Neuronal stem cell (in vitro differentiated cells): Measurements from ENCODE around the gene STK10.
A peak's percentile ranks its signal among the peaks of the same experiment; 100 is the strongest.

Experiments
- DNase-seq: peaks from one replicate; pipeline ENCODE4 v3.0.0-alpha.2; 2013; ENCODE audit warnings: low spot score
- H2AFZ ChIP-seq: one replicate; pipeline ENCODE4 v1.6.1; 2013; ENCODE audit warnings: mild to moderate bottlenecking, low read length, inconsistent platforms
- H2AK5ac ChIP-seq: 2 replicates; pipeline ENCODE4 v1.6.1; 2013; ENCODE audit warnings: low read depth, mild to moderate bottlenecking, inconsistent platforms, low read length, moderate library complexity, mixed read lengths
- H2BK120ac ChIP-seq: 2 replicates; pipeline ENCODE4 v1.6.1; 2013; ENCODE audit warnings: low read depth, mild to moderate bottlenecking, inconsistent platforms, low read length, moderate library complexity, mixed read lengths
- H2BK12ac ChIP-seq: one replicate; pipeline ENCODE4 v1.6.1; 2013; ENCODE audit warnings: low read length, inconsistent platforms
- H2BK15ac ChIP-seq: 2 replicates; pipeline ENCODE4 v1.6.1; 2013; ENCODE audit warnings: mild to moderate bottlenecking, low read length, inconsistent platforms, mixed read lengths
- H2BK5ac ChIP-seq: one replicate; pipeline ENCODE4 v1.6.1; 2013; ENCODE audit warnings: inconsistent platforms, mild to moderate bottlenecking, low read length, moderate library complexity
- H3K14ac ChIP-seq: one replicate; pipeline ENCODE4 v1.6.1; 2013; ENCODE audit warnings: low read length, inconsistent platforms
- H3K18ac ChIP-seq: 2 replicates; pipeline ENCODE4 v1.6.1; 2013; ENCODE audit warnings: low read length, inconsistent platforms
- H3K23ac ChIP-seq: 2 replicates; pipeline ENCODE4 v1.6.1; 2013; ENCODE audit warnings: low read depth, mild to moderate bottlenecking, mixed read lengths, low read length, inconsistent platforms; ENCODE audit not compliant: poor library complexity
- H3K27ac ChIP-seq: replicated peaks from 3 replicates; pipeline ENCODE4 v1.5.1; 2013; ENCODE audit warnings: low read length, inconsistent platforms
- H3K27me3 ChIP-seq, 3 experiments: 2 replicates each; pipeline ENCODE4 v1.6.1; 2013; ENCODE audit warnings: low read length in 3 of 3, mild to moderate bottlenecking in 2 of 3, inconsistent platforms in 1 of 3, low read depth in 1 of 3, mixed read lengths in 1 of 3, moderate library complexity in 1 of 3; ENCODE audit not compliant: control insufficient read depth in 3 of 3, insufficient read depth in 3 of 3
- H3K36me3 ChIP-seq, 2 donors: replicated peaks in 1 of 2; 2 replicates each; pipeline ENCODE4 v1.6.1; 2013; ENCODE audit warnings: low read length in 2 of 2; ENCODE audit not compliant: control insufficient read depth in 2 of 2, insufficient read depth in 2 of 2
- H3K4ac ChIP-seq: 2 replicates; pipeline ENCODE4 v1.6.1; 2013; ENCODE audit warnings: inconsistent platforms, mild to moderate bottlenecking, low read length, moderate library complexity
- H3K4me1 ChIP-seq, 2 donors: 1 replicate in 1 of 2; 2 replicates in 1 of 2; pipeline ENCODE4 v1.6.1; 2013; ENCODE audit warnings: low read length in 2 of 2, low read depth in 1 of 2; ENCODE audit not compliant: control insufficient read depth in 2 of 2, insufficient read depth in 1 of 2
- H3K4me2 ChIP-seq: one replicate; pipeline ENCODE4 v1.6.1; 2013; ENCODE audit warnings: mild to moderate bottlenecking, low read length, inconsistent platforms; ENCODE audit not compliant: insufficient read depth, poor library complexity, severe bottlenecking
- H3K4me3 ChIP-seq, 2 donors: 2 replicates each; pipeline ENCODE4 v1.5.1; 2013; ENCODE audit warnings: low read length in 2 of 2, mild to moderate bottlenecking in 2 of 2, inconsistent platforms in 1 of 2, moderate library complexity in 1 of 2
- H3K79me1 ChIP-seq: one replicate; pipeline ENCODE4 v1.6.1; 2013; ENCODE audit warnings: low read depth, mild to moderate bottlenecking, inconsistent platforms, low read length, moderate library complexity
- H3K9ac ChIP-seq: one replicate; pipeline ENCODE4 v1.6.1; 2013; ENCODE audit warnings: mild to moderate bottlenecking, low read depth, low read length, inconsistent platforms; ENCODE audit not compliant: poor library complexity
- H3K9me3 ChIP-seq, 2 donors: replicated peaks in 1 of 2; 2 replicates each; pipeline versions ENCODE3 to v1.6.1; 2013; ENCODE audit warnings: low read length in 2 of 2, mild to moderate bottlenecking in 2 of 2, inconsistent platforms in 1 of 2, low read depth in 1 of 2, mixed read lengths in 1 of 2, moderate library complexity in 1 of 2; ENCODE audit not compliant: control insufficient read depth in 2 of 2, insufficient read depth in 1 of 2
- H4K8ac ChIP-seq: one replicate; pipeline ENCODE4 v1.6.1; 2013; ENCODE audit warnings: low read depth, mild to moderate bottlenecking, inconsistent platforms, low read length, moderate library complexity
- H4K91ac ChIP-seq: one replicate; pipeline ENCODE4 v1.6.1; 2013; ENCODE audit warnings: low read length, low read depth, mild to moderate bottlenecking, inconsistent platforms; ENCODE audit not compliant: poor library complexity
- WGBS, 2 donors: extraction: QIAGEN DNeasy Blood & Tissue Kit; methylation state at CpG; one replicate each; pipeline ENCODE4 v1.1.7; 2013; ENCODE audit warnings: missing lambda C conversion rate in 2 of 2, mixed read lengths in 1 of 2; ENCODE audit not compliant: insufficient read length in 2 of 2, insufficient replicate concordance in 1 of 2; ENCODE audit errors: extremely low coverage in 2 of 2; 5-methylcytosine and 5-hydroxymethylcytosine counted together

Gene STK10

GRCh38 chr5:172097356-172097755, 90.7 kb downstream of the STK10 start:
- Histone ChIP-seq H3K9ac (no peak overlapping the region), H3K4me3 (no peak overlapping the region), H2BK12ac (no peak overlapping the region), H3K4me2 (no peak overlapping the region), H2BK120ac (no peak overlapping the region), H3K23ac (no peak overlapping the region), H3K14ac (no peak overlapping the region), H3K27me3 (no peaks in the 10 kb centered on the region), H2BK15ac (no peak overlapping the region), H3K9me3 (no peaks in the 10 kb centered on the region), H3K79me1 (no peaks in the 10 kb centered on the region), H4K91ac (no peak overlapping the region), H3K18ac (peak overlapping the region; percentile 28), H2BK5ac (no peak overlapping the region), H2AK5ac (no peak overlapping the region), H3K27ac (no peak overlapping the region), H3K4ac (no peak overlapping the region), H2AFZ (no peak overlapping the region), H4K8ac (no peak overlapping the region), H3K4me1 (peaks cover 4% of the 10 kb centered on the region in 2 donors), H3K36me3 (peaks cover 0 to 2% of the 10 kb centered on the region in 2 donors)
- DNase-seq: no peak
- no CpG with 5 or more reads among the region's 14 CpGs for WGBS, 2 donors

GRCh38 chr5:172096207-172096940, 91.7 kb downstream of the STK10 start:
- no peak overlapping the region for H3K9ac ChIP-seq
- H3K4me2 ChIP-seq: no peak overlapping the region
- no CpG with 5 or more reads among the region's 21 CpGs for WGBS, 2 donors
- H3K23ac ChIP-seq: no peak overlapping the region
- H3K4ac ChIP-seq: no peak overlapping the region
- H3K27me3 ChIP-seq: no peaks in the 10 kb centered on the region
- no peaks in the 10 kb centered on the region for H3K36me3 ChIP-seq
- no peak overlapping the region for H2BK5ac ChIP-seq
- no peak overlapping the region for H4K8ac ChIP-seq
- H3K14ac ChIP-seq: no peak overlapping the region
- no peak for DNase-seq
- H2AFZ ChIP-seq: no peak overlapping the region
- no peak overlapping the region for H2BK15ac ChIP-seq
- no peaks in the 10 kb centered on the region for H3K4me1 ChIP-seq
- no peak overlapping the region for H2BK120ac ChIP-seq
- peak overlapping the region; percentile 10 for H2AK5ac ChIP-seq
- H3K79me1 ChIP-seq: no peaks in the 10 kb centered on the region
- H3K18ac ChIP-seq: no peak overlapping the region
- no peaks in the 10 kb centered on the region for H3K9me3 ChIP-seq
- no peak overlapping the region for H2BK12ac ChIP-seq
- no peak overlapping the region for H3K27ac ChIP-seq
- H3K4me3 ChIP-seq: peak overlapping the region in 1 of 2 donors; percentile 15
- H4K91ac ChIP-seq: no peak overlapping the region

GRCh38 chr5:172095368-172096206, 92.4 kb downstream of the STK10 start:
- H3K9me3 ChIP-seq: no peaks in the 10 kb centered on the region
- H3K23ac ChIP-seq: peak overlapping the region; percentile 27
- H2BK15ac ChIP-seq: no peak overlapping the region
- H2BK5ac ChIP-seq: no peak overlapping the region
- H3K4me2 ChIP-seq: no peak overlapping the region
- H4K91ac ChIP-seq: no peak overlapping the region
- no CpG with 5 or more reads among the region's 11 CpGs for WGBS, 2 donors
- no peaks in the 10 kb centered on the region for H3K36me3 ChIP-seq
- H2BK120ac ChIP-seq: no peak overlapping the region
- no peak overlapping the region for H2BK12ac ChIP-seq
- no peak overlapping the region for H4K8ac ChIP-seq
- no peak overlapping the region for H2AFZ ChIP-seq
- H2AK5ac ChIP-seq: peak overlapping the region; percentile 42
- no peak overlapping the region for H3K9ac ChIP-seq
- H3K4me1 ChIP-seq: no peaks in the 10 kb centered on the region
- H3K79me1 ChIP-seq: no peaks in the 10 kb centered on the region
- H3K27me3 ChIP-seq: no peaks in the 10 kb centered on the region
- no peak overlapping the region for H3K14ac ChIP-seq
- no peak overlapping the region for H3K4ac ChIP-seq
- no peak overlapping the region for H3K27ac ChIP-seq
- no peak overlapping the region for H3K18ac ChIP-seq
- no peak overlapping the region for H3K4me3 ChIP-seq
- no peak for DNase-seq

GRCh38 chr5:172093965-172094364, 94.1 kb downstream of the STK10 start:
- Histone ChIP-seq H4K91ac (no peak overlapping the region), H3K4me2 (no peak overlapping the region), H3K9ac (no peak overlapping the region), H3K18ac (no peak overlapping the region), H3K36me3 (no peaks in the 10 kb centered on the region), H3K14ac (no peak overlapping the region), H3K9me3 (no peaks in the 10 kb centered on the region), H3K4me3 (no peak overlapping the region), H2BK5ac (no peak overlapping the region), H3K23ac (no peak overlapping the region), H2BK15ac (no peak overlapping the region), H3K4me1 (no peaks in the 10 kb centered on the region), H3K4ac (no peak overlapping the region), H3K27ac (no peak overlapping the region), H2BK12ac (no peak overlapping the region), H2AK5ac (no peak overlapping the region), H2AFZ (no peak overlapping the region), H2BK120ac (no peak overlapping the region), H3K27me3 (no peaks in the 10 kb centered on the region), H3K79me1 (no peaks in the 10 kb centered on the region), H4K8ac (no peak overlapping the region)
- DNase-seq: no peak
- WGBS, 2 donors: no CpG with 5 or more reads among the region's 3 CpGs
